PFSK-1 (cell line): ENCODE results near the gene IL17RC.

Experiments used
- FOXP2 ChIP-seq: optimal IDR thresholded peaks from 2 replicates; pipeline ENCODE3; 2011; ENCODE audit warnings: borderline replicate concordance, control low read depth, inconsistent platforms; ENCODE audit not compliant: insufficient read depth; ENCODE audit errors: extremely low read length, extremely low read depth
- POLR2AphosphoS5 ChIP-seq: IDR thresholded peaks from 2 replicates; pipeline ENCODE4 v1.6.1; 2012; ENCODE audit warnings: low read depth, mild to moderate bottlenecking, control low read depth, low read length, moderate library complexity
- SIN3A ChIP-seq: IDR thresholded peaks from 2 replicates; pipeline ENCODE4 v1.6.1; 2012; ENCODE audit warnings: mild to moderate bottlenecking, low read length, moderate library complexity, borderline replicate concordance; ENCODE audit not compliant: insufficient read depth
- TAF1 ChIP-seq: IDR thresholded peaks from 2 replicates; pipeline ENCODE4 v1.6.1; 2012; ENCODE audit warnings: low read length, control low read depth, borderline replicate concordance; ENCODE audit not compliant: insufficient read depth
- TF ChIP-seq, protein P1 (sequence below), 2 experiments: IDR thresholded peaks; 2 replicates each; pipeline versions ENCODE4 v1.6.1 to v1.8.0; 2011 to 2012; ENCODE audit warnings: low read depth in 2 of 2, low read length in 2 of 2, control low read depth in 1 of 2, inconsistent platforms in 1 of 2, mild to moderate bottlenecking in 1 of 2, moderate library complexity in 1 of 2; ENCODE audit not compliant: insufficient read depth in 1 of 2

IL17RC gene

DNA sequence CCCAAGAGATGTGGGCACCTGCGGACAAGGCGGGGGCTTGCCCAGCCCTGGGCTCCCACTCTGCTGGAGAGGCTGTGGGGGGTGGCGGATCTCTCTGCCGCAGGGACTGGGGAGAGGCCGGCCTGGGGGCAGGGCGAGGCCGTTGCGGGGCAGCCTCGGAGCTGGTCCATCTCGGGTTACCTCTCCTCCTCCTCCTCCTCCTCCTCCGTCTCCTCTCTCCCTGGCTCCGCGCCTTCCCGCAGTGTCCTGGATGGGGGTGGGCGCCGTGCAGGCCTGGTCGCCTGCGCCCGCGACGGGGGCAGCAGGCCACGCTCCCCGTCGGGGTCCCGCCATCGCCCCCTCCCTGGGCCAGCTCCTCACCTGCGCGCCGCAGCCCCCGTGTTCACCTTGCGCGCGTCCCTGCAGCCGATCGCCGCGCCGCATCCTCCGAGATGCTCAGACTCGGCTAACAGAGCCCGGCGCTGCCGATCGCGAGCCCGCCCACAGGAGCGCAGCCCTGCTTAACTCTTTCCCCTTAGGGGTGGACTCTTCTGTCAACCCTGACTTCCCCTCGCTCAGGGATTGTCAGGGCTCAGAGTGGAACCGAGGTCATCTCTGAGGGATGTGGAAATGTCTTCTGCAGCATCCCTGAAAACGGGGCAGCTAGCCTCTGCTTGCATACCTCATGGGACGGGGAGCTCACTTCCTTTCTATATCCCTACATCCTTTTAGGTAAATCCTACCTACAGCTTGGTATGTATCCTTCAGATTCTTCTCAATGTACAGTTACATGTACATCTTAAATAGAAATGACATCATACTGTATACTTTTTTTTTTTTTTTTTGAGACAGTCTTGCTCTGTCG lies 35.3 kb downstream of the IL17RC start, which contains the start of gene PRRT3:
PRRT3 (minus strand) TSS at position 447 of the 844 bp plus-strand sequence. CDS start 2,293 bp downstream, outside the sequence.
- TF ChIP-seq SIN3A = no peak
- TF ChIP-seq, protein P1, sequence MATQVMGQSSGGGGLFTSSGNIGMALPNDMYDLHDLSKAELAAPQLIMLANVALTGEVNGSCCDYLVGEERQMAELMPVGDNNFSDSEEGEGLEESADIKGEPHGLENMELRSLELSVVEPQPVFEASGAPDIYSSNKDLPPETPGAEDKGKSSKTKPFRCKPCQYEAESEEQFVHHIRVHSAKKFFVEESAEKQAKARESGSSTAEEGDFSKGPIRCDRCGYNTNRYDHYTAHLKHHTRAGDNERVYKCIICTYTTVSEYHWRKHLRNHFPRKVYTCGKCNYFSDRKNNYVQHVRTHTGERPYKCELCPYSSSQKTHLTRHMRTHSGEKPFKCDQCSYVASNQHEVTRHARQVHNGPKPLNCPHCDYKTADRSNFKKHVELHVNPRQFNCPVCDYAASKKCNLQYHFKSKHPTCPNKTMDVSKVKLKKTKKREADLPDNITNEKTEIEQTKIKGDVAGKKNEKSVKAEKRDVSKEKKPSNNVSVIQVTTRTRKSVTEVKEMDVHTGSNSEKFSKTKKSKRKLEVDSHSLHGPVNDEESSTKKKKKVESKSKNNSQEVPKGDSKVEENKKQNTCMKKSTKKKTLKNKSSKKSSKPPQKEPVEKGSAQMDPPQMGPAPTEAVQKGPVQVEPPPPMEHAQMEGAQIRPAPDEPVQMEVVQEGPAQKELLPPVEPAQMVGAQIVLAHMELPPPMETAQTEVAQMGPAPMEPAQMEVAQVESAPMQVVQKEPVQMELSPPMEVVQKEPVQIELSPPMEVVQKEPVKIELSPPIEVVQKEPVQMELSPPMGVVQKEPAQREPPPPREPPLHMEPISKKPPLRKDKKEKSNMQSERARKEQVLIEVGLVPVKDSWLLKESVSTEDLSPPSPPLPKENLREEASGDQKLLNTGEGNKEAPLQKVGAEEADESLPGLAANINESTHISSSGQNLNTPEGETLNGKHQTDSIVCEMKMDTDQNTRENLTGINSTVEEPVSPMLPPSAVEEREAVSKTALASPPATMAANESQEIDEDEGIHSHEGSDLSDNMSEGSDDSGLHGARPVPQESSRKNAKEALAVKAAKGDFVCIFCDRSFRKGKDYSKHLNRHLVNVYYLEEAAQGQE (IDR thresholded peaks at IDR 0.05; ENCODE audit: insufficient read depth in 1 of 2, low read depth in 2 of 2, low read length in 2 of 2) = no peak
- no peak for TF ChIP-seq TAF1
- no peak for TF ChIP-seq POLR2AphosphoS5
- no peak for TF ChIP-seq FOXP2

DNA sequence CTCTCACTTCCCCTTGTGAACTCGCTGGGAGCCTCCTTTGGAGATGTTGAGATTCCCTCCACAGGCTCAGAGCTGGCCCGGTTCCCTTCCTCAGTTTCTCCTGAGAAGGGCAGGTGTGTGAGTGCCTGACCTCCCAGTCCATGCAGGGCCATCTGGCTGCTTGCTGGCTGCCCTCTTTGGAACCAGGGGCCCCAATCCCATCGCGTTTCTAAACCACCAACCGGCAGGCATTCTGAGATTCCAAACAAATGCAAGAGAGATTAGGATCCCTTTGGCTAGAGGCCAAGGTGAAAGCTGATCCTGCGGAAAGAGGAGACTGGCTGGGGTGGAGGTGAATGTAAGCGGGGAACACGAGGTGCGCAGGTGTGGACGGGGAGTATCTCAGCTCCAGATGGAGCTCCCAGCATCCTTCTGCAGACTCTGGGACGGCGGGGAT lies 38.2 kb downstream of the IL17RC start:
- TF ChIP-seq SIN3A (no peak), TAF1 (no peak), POLR2AphosphoS5 (no peak), FOXP2 (no peak)
- TF ChIP-seq, protein P1 (IDR thresholded peaks at IDR 0.05; ENCODE audit: insufficient read depth in 1 of 2, low read depth in 2 of 2, low read length in 2 of 2) = no peak

DNA sequence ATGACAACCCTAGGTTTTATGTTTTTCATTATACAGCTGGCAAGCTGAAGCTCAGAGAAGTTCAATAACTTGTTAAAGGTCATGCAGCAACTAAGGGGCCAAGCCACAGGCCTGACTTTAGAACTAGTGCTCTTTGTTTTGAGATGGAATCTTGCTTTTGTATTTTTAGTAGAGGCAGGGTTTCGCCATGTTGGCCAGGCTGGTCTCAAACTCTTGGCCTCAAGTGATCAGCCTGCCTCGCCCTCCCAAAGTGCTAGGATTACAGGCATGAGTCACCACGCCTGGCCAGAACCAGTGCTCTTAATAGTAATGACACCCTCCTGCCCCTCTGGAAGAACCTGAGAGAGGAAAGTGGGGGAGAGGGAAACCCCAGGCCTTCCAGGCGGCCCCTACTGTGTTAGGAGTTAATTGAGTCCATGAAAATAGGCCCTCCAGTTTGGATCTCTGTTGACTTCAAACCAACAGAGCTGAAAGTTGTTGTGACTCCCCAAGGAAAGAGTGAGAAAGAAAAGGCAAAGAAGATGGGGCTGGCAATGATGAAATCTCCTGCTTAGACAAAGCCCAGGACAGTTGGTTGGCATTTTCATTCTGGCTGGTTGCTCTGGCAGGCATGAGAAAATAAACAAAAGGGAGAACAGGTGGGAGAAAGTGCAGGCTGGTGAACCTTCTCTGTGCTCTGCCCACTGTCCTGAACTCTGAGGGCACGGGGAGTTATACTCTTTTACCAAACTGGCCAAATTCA lies 38.9 kb downstream of the IL17RC start:
- TF ChIP-seq FOXP2 (no peak), POLR2AphosphoS5 (no peak), TAF1 (no peak), SIN3A (no peak)
- TF ChIP-seq, protein P1 (IDR thresholded peaks at IDR 0.05; ENCODE audit: insufficient read depth in 1 of 2, low read depth in 2 of 2, low read length in 2 of 2) = no peak

DNA sequence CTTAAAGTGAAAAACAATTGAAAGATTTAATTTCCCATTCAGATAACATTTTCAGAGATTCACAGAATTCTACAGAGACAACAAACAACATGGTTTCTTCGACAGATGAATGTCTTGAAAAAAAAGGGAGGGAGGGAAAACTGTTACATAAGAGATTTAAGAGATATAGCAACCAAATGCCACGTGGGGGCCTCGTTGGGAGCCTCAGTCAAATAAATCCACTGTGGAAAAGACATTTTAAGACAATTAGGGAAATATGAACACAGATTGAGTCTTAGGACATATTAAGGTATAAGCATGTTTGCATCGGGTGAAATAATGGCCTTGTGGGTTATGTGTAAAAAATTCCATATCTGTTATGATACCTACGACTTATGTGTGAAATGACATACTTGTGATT lies 40.3 kb downstream of the IL17RC start:
- TF ChIP-seq TAF1 (no peak), POLR2AphosphoS5 (no peak), FOXP2 (no peak), SIN3A (no peak)
- TF ChIP-seq, protein P1 (IDR thresholded peaks at IDR 0.05; ENCODE audit: insufficient read depth in 1 of 2, low read depth in 2 of 2, low read length in 2 of 2) = no peak
